GM10248 (cell line): ENCODE results near the gene CXCL3.

Experiments used
- CTCF ChIA-PET: fragments of 300-600 bp; sonication (Branson Sonifier 250); formaldehyde crosslinking; extraction: SDS; loops from one replicate; lab custom pipeline; 2021; ENCODE audit warnings: antibody characterized with exemption; lab: Yijun Ruan, JAX
- POLR2A ChIA-PET: fragments of 350-650 bp; sonication (Branson Sonifier 250); formaldehyde crosslinking; extraction: SDS; loops from one replicate; lab custom pipeline; 2020; ENCODE audit warnings: antibody characterized with exemption; lab: Yijun Ruan, JAX
- DNase-seq: peaks from one replicate; pipeline ENCODE4 v3.0.0; 2012; ENCODE audit errors: extremely low spot score
- TF ChIP-seq, protein P1 (sequence below): IDR thresholded peaks from 2 replicates; pipeline ENCODE4 v1.5.1; 2012; ENCODE audit warnings: mild to moderate bottlenecking, low read depth; ENCODE audit errors: extremely low read depth, missing control alignments, control extremely low read depth

Gene CXCL3

DNA sequence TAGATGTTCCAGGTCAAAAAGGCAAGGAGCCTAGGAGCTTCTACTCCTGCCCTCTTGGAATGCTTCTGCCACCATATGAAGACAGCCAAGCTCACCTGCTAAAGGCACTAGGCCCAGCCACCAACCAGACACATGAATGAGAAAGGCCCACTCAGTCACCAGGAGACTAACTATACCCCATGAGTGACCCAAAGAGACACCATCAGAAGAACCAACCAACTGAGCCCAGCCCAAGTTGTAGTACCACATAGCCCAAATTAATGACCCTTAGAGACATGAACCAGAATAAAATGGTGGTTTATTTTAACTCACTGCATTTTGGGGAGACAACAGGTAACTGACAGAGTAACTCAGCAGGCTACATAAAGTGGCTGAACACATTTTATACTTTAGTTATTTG, 22.9 kb upstream of the CXCL3 start:
- TF ChIP-seq, protein P1, sequence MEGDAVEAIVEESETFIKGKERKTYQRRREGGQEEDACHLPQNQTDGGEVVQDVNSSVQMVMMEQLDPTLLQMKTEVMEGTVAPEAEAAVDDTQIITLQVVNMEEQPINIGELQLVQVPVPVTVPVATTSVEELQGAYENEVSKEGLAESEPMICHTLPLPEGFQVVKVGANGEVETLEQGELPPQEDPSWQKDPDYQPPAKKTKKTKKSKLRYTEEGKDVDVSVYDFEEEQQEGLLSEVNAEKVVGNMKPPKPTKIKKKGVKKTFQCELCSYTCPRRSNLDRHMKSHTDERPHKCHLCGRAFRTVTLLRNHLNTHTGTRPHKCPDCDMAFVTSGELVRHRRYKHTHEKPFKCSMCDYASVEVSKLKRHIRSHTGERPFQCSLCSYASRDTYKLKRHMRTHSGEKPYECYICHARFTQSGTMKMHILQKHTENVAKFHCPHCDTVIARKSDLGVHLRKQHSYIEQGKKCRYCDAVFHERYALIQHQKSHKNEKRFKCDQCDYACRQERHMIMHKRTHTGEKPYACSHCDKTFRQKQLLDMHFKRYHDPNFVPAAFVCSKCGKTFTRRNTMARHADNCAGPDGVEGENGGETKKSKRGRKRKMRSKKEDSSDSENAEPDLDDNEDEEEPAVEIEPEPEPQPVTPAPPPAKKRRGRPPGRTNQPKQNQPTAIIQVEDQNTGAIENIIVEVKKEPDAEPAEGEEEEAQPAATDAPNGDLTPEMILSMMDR, result no peak
- DNase-seq, result no peak
- ChIA-PET CTCF (no interaction called here), POLR2A (no interaction called here)

DNA sequence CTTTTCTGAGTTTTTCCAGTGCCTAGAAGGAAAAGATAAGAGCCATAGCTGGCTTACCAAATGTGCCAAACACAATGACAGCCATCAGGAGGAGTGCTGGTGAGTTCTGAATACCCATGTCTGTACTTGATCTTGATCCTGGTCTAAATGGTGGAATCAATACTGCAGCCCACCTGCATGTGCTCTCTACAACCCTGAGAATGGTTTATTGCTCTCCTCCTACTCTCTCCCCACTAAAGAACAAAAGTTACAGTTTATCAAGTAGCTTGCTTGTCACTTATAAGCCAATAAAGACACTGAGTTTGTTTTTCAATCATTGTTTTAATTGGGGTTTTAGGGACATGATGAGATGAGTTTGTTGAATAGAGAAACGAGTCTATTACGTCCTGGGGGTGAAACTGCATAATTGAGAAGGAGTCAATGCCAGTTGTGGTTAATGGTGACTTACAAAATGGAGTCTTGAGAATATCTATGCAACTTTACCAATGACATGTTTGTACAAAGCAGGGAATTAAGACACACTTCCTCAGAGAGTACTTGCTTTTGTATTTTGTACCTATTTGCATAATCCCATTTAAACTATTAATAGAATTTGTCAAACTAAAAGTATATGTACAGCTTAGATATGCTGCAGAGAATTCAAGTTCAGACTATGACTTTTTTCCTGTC, 20.8 kb upstream of the CXCL3 start:
- CTCF ChIA-PET, result interaction anchor here (1.3 kb wide), 1 partner anchor 18 kb away, joined by 3 read pairs; no protein-coding TSS in a partner anchor
- POLR2A ChIA-PET, result no interaction called here
- DNase-seq, result no peak
- TF ChIP-seq, protein P1, result no peak

DNA sequence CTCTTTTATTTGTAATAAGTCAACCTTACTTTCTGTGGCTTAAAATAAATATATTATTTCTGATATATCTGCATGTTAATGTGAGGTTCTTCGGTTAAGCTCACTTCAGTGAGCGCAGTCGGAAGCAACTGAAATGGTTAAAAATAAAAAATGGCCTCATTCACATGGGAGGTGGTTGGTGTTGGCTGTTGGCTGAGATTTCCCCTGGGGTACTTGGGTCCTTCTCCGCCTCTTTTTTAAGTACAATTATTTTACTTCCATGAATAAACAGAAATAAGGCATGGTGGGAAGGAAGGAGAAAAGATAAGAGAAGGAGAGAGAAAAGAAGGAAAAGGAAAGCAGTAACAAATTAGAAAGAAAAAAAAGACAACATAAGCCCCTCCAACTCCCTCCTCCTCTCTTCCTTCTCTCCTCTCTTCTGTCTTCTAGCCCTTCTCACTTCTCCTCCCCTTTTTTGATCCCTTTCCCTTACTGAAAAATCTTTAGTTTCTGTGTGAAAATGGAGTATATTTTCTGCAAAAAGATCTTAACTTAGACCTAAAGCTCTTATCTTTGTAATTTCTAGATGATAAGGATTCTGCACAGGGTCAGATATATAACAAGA, 19.7 kb upstream of the CXCL3 start:
- POLR2A ChIA-PET, result no interaction called here
- CTCF ChIA-PET, result interaction anchor here (1.3 kb wide), 1 partner anchor 17 kb away, joined by 3 read pairs; no protein-coding TSS in a partner anchor
- TF ChIP-seq, protein P1, result no peak
- DNase-seq, result no peak

DNA sequence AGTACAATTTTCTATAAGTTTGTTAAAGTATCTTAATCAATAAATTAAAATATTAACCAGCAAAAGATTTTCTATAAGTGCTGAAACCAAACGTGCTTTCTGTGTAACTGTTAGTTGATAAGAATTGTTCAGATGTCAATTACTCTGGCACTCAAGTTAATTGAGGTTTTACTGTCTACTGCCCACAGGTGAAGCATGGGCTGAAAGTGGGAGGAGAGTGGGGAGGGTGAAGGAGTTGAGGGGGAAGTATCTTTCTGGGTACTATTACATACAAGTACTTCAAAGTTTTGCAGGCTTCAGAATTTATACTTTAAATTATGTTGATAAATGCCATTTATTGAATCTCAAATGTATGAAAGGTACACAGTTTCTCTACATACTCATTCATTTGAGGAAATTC, 19.1 kb upstream of the CXCL3 start:
- CTCF ChIA-PET, result no interaction called here
- POLR2A ChIA-PET, result no interaction called here
- no peak for DNase-seq
- TF ChIP-seq, protein P1, result no peak

DNA sequence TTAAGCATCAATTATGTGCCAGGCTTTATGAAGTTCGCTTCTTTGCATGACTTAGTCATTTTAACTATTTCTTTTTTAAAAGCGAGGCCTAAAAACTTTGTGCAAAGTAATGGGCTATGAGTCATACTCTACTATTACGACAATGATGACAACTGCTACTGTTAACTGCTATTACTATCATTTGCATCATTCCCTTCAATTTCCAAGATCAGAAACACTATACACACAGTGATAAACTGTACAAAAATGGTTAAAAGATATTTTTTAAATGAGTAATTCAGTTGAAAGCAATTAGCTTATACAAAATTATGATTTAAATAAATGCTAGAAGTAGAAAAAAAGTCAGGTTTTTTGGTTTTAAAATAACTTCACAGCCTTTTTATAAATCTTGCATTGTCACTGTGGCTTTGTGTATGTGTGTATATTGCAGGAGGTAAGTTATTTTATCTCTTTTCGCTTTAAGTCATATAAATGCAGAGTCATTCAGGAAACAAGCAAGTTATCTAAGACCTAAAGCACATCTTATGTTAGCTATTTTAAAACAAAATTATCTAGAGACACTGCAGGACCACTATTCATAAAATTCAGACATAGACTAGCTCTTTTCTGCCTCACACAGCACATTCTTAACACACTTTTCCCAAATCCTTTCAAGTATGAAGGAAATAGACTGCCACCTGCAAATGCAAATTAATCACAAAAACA, 18.5 kb upstream of the CXCL3 start:
- ChIA-PET POLR2A (no interaction called here), CTCF (no interaction called here)
- TF ChIP-seq, protein P1, result no peak
- no peak for DNase-seq

DNA sequence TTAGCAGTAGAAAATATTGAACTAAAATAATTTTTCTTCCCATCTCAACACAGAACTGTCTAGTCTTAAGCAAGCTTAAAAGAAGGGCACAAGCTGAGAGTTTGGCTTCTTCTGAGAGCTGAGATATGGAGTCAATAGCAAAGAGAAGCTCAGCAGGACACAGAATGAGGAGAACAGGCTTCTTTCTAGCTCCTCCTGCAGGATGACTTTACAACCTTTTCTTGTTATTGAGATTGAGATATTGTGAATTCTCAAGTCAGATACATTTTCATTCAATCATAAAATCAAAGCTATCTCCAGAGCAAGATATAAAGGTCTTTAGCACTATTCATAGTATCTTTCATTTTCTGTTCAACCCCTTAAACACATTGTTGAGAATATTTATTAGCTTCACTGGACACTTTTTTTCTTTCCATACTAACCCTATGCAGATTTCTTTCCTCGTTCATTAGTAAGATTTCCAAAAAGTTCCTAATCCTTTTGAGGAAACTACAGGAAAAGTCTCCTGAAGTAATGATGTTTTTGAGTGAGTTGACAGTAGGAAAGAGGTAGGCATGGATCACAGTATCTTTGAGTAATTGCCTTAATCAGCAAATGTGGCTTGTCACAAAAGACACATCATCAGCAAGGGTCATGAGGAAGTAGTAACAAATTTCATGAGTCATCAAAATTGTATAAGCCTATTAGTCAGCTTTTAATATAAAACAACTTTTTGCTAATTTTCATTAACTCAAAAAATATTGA, 17.8 kb upstream of the CXCL3 start:
- ChIA-PET CTCF (interaction anchor here (1.4 kb wide), 1 partner anchor 55 kb away, joined by 4 read pairs; no protein-coding TSS in a partner anchor), POLR2A (no interaction called here)
- TF ChIP-seq, protein P1, result no peak
- DNase-seq, result no peak
